Ovary (tissue), 9 donors: Measurements from ENCODE around the gene OSBPL6. TPM values are rescaled to one million over a fixed set of nuclear protein-coding genes. Genes with fewer than 3 reads are reported as not detected.
A peak's percentile ranks its signal among the peaks of the same experiment; 100 is the strongest.

ENCODE experiments used
- DNase-seq, 5 donors: peaks; one replicate each; pipeline ENCODE4 v3.0.0-alpha.2; 2019 to 2020
- H3K27ac ChIP-seq, 2 donors: fragments of 200-600 bp; one replicate each; pipeline versions ENCODE4 v1.5.1 to v1.8.0; 2019 to 2022
- H3K27me3 ChIP-seq: fragments of 200-600 bp; one replicate; pipeline ENCODE4 v1.8.0; 2022
- H3K36me3 ChIP-seq: fragments of 200-600 bp; sonication (generic); one replicate; pipeline ENCODE4 v1.5.1; 2019
- H3K4me1 ChIP-seq: one replicate; pipeline ENCODE4 v1.8.1; 2013; ENCODE audit warnings: mild to moderate bottlenecking, moderate library complexity; ENCODE audit not compliant: insufficient read depth
- H3K4me3 ChIP-seq: fragments of 200-600 bp; sonication (generic); one replicate; pipeline ENCODE4 v1.5.1; 2017
- H3K9me3 ChIP-seq, 2 donors: fragments of 200-600 bp in 1 of 2; sonication (generic) in 1 of 2; one replicate each; pipeline versions ENCODE4 v1.5.1 to v1.8.1; 2013 to 2019; ENCODE audit warnings: mild to moderate bottlenecking in 1 of 2, moderate library complexity in 1 of 2
- EP300 ChIP-seq: sonication (generic); formaldehyde crosslinking; IDR thresholded peaks from one replicate; pipeline ENCODE4 v1.6.1; 2017; ENCODE audit warnings: antibody characterized with exemption
- POLR2A ChIP-seq: fragments of 450-650 bp; IDR thresholded peaks from one replicate; pipeline ENCODE4 v1.6.1; 2017; ENCODE audit warnings: antibody characterized with exemption, mild to moderate bottlenecking, moderate library complexity
- WGBS, 3 donors: extraction: QIAGEN DNeasy Blood & Tissue Kit in 1 of 3; methylation state at CpG; one replicate each; pipeline versions ENCODE4 v1.1.5 to v1.1.7; 2013 to 2017; 5-methylcytosine and 5-hydroxymethylcytosine counted together
- intact Hi-C, 4 donors: fragments of 100-400 bp; cut with DNase I; formaldehyde crosslinking; loops; one replicate each; pipeline versions ENCODE4 v1.11.0 to v1.15.1; 2022 to 2023
- polyA plus RNA-seq, 2 donors: library from polyadenylated mRNA; stranded (reverse); fragments of 200-250 nt in 1 of 2; fragments of 350-450 nt in 1 of 2; fragmentation: Illumina TruSeq in 1 of 2; extraction: RNeasy Lipid Tissue Mini Kit (QIAGEN cat#74804) in 1 of 2; gene quantifications; one replicate each; pipeline ENCODE4 v1.2.3, GENCODE V29; 2013 to 2014
- total RNA-seq, 7 donors: library from RNA; depleted of rRNA in 2 of 7; stranded (reverse); fragments of >200 nt in 2 of 7; fragmentation: NEBNext Ultra II Directional in 3 of 7; extraction: Animal tissue kit (Norgen Biotek cat#: 25700) in 3 of 7; gene quantifications; one replicate each; pipeline versions ENCODE4 v1.1.0 to v1.2.4, GENCODE V29; 2016 to 2023
- TF ChIP-seq, protein P1 (sequence below), 3 donors: fragments of 450-650 bp in 2 of 3; fragments of 200-600 bp in 1 of 3; IDR thresholded peaks; one replicate each; pipeline versions ENCODE4 v1.5.1 to v1.8.0; 2016 to 2022; ENCODE audit warnings: antibody characterized with exemption in 3 of 3, mild to moderate bottlenecking in 1 of 3
- donor health status: DM: no; HTN: no; CAD: no; lungs with moderate emphysema.
- donor health status: DM: no; HTN: no; CAD: no.
- donor health status: Bipolar disorder and iron deficiency.
- donor health status: DM: yes; HTN: yes; CAD: no.
- donor health status: DM: no; HTN: no; CAD: no.
- donor health status: DM: yes; HTN: yes; CAD: no.

Gene OSBPL6
- total and polyA plus RNA-seq, 9 donors: 0.60 to 7.4 (median 1.7) TPM

GRCh38 chr2:178188466-178188865 is 5.8 kb upstream of the OSBPL6 start:
- TF ChIP-seq, protein P1, sequence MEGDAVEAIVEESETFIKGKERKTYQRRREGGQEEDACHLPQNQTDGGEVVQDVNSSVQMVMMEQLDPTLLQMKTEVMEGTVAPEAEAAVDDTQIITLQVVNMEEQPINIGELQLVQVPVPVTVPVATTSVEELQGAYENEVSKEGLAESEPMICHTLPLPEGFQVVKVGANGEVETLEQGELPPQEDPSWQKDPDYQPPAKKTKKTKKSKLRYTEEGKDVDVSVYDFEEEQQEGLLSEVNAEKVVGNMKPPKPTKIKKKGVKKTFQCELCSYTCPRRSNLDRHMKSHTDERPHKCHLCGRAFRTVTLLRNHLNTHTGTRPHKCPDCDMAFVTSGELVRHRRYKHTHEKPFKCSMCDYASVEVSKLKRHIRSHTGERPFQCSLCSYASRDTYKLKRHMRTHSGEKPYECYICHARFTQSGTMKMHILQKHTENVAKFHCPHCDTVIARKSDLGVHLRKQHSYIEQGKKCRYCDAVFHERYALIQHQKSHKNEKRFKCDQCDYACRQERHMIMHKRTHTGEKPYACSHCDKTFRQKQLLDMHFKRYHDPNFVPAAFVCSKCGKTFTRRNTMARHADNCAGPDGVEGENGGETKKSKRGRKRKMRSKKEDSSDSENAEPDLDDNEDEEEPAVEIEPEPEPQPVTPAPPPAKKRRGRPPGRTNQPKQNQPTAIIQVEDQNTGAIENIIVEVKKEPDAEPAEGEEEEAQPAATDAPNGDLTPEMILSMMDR (IDR thresholded peaks at IDR 0.05): no peak
- TF ChIP-seq POLR2A (no peak), EP300 (no peak)
- DNase-seq: no peak
- no peak overlapping the region for H3K4me3 ChIP-seq
- no peaks in the 10 kb centered on the region for H3K9me3 ChIP-seq
- intact Hi-C loops: no loop called here
- H3K36me3 ChIP-seq: no peaks in the 10 kb centered on the region
- no peak overlapping the region for H3K27ac ChIP-seq
- WGBS, 3 donors: 90 to 98% (median 97%) methylated on average over 2 of the region's 2 CpGs
- H3K27me3 ChIP-seq: no peaks in the 10 kb centered on the region
- H3K4me1 ChIP-seq: no peaks in the 10 kb centered on the region

GRCh38 chr2:178191004-178191508 is 3.3 kb upstream of the OSBPL6 start:
- Histone ChIP-seq H3K4me1 (no peaks in the 10 kb centered on the region), H3K27me3 (no peaks in the 10 kb centered on the region), H3K27ac (no peak overlapping the region), H3K36me3 (no peaks in the 10 kb centered on the region), H3K9me3 (no peaks in the 10 kb centered on the region), H3K4me3 (no peak overlapping the region)
- no peak for DNase-seq
- TF ChIP-seq EP300: no peak
- no peak for TF ChIP-seq POLR2A
- TF ChIP-seq, protein P1 (IDR thresholded peaks at IDR 0.05): no peak
- intact Hi-C loops: loop anchor here in 1 of 4 donors (10.0 kb wide), 1 partner anchor 84 kb away; no protein-coding TSS in a partner anchor
- 51 to 56% (median 54%) methylated on average over 6 of the region's 6 CpGs for WGBS, 3 donors

DNA sequence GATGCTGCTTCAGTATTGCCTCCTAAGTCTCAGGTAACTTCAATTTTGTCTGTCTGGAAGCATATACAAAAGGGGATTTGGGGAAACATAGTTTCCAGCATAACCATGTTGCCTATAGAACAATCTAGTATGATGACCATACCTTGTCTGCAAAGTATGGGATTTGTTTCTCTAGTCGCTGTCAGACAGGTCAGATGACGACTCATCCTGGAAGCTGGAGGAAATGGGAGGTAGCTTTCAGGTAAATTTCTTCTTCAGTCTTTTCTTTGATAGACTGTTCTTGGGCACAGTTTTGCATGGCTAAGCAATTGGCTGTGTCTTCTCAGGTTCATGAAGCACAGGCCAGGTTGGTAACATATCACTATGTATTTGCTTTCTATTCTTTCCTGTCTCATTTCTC is 2.8 kb upstream of the OSBPL6 start:
- H3K4me1 ChIP-seq: no peaks in the 10 kb centered on the region
- H3K36me3 ChIP-seq: no peaks in the 10 kb centered on the region
- no peaks in the 10 kb centered on the region for H3K9me3 ChIP-seq
- 88 to 100% (median 90%) methylated on average over 2 of the region's 2 CpGs for WGBS, 3 donors
- no peak overlapping the region for H3K27ac ChIP-seq
- intact Hi-C loops: loop anchor here in 1 of 4 donors (10.0 kb wide), 1 partner anchor 83 kb away; no protein-coding TSS in a partner anchor
- TF ChIP-seq POLR2A: no peak
- no peak for TF ChIP-seq EP300
- TF ChIP-seq, protein P1 (IDR thresholded peaks at IDR 0.05): no peak
- no peak overlapping the region for H3K4me3 ChIP-seq
- no peak for DNase-seq
- H3K27me3 ChIP-seq: no peaks in the 10 kb centered on the region

DNA sequence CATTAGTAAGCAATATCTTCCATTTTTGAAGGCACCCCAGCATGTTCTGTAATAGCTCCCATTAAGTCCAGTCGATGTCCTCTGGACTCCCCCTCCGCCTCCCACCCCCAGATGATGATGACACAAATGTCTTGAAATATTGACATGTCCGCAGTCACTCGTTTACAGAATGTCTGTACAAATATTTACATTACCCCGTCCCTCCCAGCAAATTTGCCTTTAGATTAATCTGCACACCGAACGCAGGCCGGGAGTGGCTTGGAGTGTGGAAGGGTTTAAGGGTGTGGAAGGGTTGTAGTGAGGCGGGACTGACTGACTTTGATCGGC is 853 bp upstream of the OSBPL6 start:
- TF ChIP-seq, protein P1 (IDR thresholded peaks at IDR 0.05): no peak
- TF ChIP-seq EP300 (no peak), POLR2A (no peak)
- H3K4me1 ChIP-seq: no peaks in the 10 kb centered on the region
- H3K9me3 ChIP-seq: no peaks in the 10 kb centered on the region
- no peaks in the 10 kb centered on the region for H3K36me3 ChIP-seq
- no peaks in the 10 kb centered on the region for H3K27me3 ChIP-seq
- peak overlapping the region; percentile 51 for H3K4me3 ChIP-seq
- DNase-seq: no peak
- intact Hi-C loops: loop anchor here in 1 of 4 donors (10.0 kb wide), 1 partner anchor 81 kb away; no protein-coding TSS in a partner anchor
- peak overlapping the region; percentile 57 to 84 for H3K27ac ChIP-seq
- 11 to 13% (median 12%) methylated on average over 10 of the region's 10 CpGs for WGBS, 3 donors
